Activated naive CD4-positive, alpha-beta T cell treated with anti-CD3 and anti-CD28 coated beads, Interleukin-2, amount 10 ng/mL, durations not matched to agents 7 days and 5 days (primary cell): ENCODE results near the gene KRT82.
"Not testable (repeated sequence)": the region's sequence is repeated elsewhere in the genome, so short reads cannot be mapped to it uniquely, and the experiment has no call there.

ENCODE experiments used
- CTCF ChIA-PET: fragments of 350-600 bp; sonication (Branson Sonifier 250); formaldehyde crosslinking; loops from one replicate; lab custom pipeline; 2021; ENCODE audit warnings: antibody characterized with exemption; lab: Charles Lee
- DNase-seq: peaks from one replicate; pipeline ENCODE4 v3.0.0-alpha.2; 2020
- H3K27ac Mint-ChIP-seq: one replicate; pipeline ENCODE4 v1.8.0; 2021; ENCODE audit warnings: mild to moderate bottlenecking, moderate library complexity, mixed read lengths
- H3K27me3 Mint-ChIP-seq: one replicate; pipeline ENCODE4 v1.8.0; 2021; ENCODE audit warnings: mild to moderate bottlenecking, mixed read lengths
- H3K36me3 Mint-ChIP-seq: one replicate; pipeline ENCODE4 v1.8.0; 2021; ENCODE audit warnings: mixed read lengths
- H3K4me1 Mint-ChIP-seq: one replicate; pipeline ENCODE4 v1.8.0; 2021; ENCODE audit warnings: mixed read lengths
- H3K4me3 Mint-ChIP-seq: one replicate; pipeline ENCODE4 v1.8.0; 2021; ENCODE audit warnings: mild to moderate bottlenecking, moderate library complexity, mixed read lengths
- H3K9me3 Mint-ChIP-seq: one replicate; pipeline ENCODE4 v1.8.0; 2021; ENCODE audit warnings: mixed read lengths

Gene KRT82

DNA sequence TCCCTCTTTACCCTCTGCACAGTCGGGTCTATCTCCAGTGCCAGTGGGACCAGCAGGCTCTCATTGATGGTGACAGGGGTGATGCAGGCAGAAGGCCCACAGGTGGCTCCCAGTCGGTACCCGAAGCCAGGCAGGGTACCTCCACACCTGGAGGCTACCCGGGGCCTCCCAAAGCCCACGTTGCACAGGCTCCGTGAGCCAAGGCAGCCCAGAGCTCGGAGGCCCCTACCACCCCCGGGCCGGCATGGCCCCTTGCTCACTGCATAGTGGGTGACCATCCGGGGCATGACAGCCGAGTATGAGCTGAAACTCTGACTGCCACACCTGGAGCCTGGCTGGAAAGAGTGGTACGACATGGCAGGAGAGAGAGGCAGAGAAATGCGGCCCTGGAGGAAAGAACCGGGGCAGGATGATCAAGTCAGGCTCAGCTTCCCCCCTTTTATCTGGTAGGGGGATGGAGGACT lies at the start of gene KRT82:
Gene KRT82 (minus strand): TSS at position 414 of the 464 bp plus-strand sequence. CDS start 58 bp downstream, at position 356.
- Mint-ChIP-seq H3K27ac (no peak within 1 kb of the TSS), H3K27me3 (peaks cover 21% of the 10 kb centered on the region), H3K36me3 (no peaks in the 10 kb centered on the region), H3K4me3 (no peak within 1 kb of the TSS), H3K4me1 (no peaks in the 10 kb centered on the region), H3K9me3 (no peaks in the 10 kb centered on the region)
- DNase-seq = no peak
- CTCF ChIA-PET = interaction anchor here (0.8 kb wide), 1 partner anchor 12 kb away, joined by 3 read pairs; no protein-coding TSS in a partner anchor

DNA sequence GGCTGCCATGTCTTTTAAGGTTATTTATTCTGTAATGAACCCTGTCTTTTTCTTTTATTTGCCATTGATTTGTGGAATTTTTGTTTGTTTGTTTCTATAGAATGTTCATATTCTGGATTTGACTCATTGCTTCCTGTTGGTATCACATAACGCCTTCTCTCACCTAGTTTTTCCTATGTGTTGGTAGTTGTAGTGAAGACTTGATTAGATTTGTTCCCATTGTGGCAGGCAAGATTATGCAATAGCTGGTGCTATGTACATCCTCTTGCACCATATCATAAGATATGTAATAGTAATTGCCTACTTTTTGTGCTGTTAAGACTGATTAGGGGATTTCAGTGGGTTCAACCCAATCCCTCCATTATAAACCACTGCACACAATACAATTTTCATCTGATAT lies 49.7 kb upstream of the KRT82 start:
- no peaks in the 10 kb centered on the region for H3K4me1 Mint-ChIP-seq
- CTCF ChIA-PET = no interaction called here

DNA sequence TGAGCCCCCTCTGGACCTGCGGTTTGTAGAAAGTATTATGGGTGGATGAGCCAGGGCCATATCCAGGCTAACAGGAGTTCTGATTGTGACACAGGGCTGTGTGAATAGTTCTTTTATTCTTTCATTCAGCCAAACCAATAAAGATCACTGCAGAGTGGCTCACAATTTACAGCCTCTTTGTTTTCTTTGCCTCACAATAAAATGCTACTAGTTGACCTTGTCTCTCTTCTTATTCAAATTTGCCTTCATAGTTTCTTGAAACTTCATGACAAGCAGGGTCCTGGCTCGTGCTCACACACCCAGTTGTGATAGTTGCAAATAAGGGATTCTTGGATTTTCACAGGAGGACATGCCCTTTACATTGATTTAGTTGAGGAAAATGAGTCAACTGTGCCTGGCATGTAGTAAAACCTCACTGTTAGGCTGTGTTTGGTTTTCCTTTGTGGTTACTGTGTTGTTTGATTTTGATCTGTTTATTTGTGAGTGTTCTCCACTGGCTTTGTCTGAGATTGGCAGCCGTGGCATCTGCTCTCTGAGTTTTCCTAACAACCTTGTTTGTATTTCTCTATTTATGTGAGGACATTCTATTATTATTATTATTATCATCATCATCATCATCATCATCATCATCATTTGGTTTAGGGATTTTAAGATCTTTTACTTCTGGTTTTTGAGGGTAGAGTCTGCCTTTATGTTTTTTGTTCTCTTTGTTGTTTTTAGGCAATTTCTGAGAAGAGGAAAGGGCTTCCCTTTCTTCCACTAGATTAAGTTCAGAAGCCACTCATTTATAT lies 48.5 kb upstream of the KRT82 start:
- Mint-ChIP-seq H3K27ac (no peak overlapping the region), H3K36me3 (no peaks in the 10 kb centered on the region), H3K4me3 (no peak overlapping the region), H3K9me3 (no peaks in the 10 kb centered on the region), H3K27me3 (peaks cover 22% of the 10 kb centered on the region), H3K4me1 (no peaks in the 10 kb centered on the region)
- DNase-seq = no peak
- CTCF ChIA-PET = no interaction called here

More for the DNA sequence above, 49.7 kb upstream of the KRT82 start:
- Mint-ChIP-seq H3K9me3 (no peaks in the 10 kb centered on the region), H3K36me3 (no peaks in the 10 kb centered on the region), H3K27me3 (peaks cover 14% of the 10 kb centered on the region), H3K27ac (no peak overlapping the region), H3K4me3 (no peak overlapping the region)
- DNase-seq = no peak

DNA sequence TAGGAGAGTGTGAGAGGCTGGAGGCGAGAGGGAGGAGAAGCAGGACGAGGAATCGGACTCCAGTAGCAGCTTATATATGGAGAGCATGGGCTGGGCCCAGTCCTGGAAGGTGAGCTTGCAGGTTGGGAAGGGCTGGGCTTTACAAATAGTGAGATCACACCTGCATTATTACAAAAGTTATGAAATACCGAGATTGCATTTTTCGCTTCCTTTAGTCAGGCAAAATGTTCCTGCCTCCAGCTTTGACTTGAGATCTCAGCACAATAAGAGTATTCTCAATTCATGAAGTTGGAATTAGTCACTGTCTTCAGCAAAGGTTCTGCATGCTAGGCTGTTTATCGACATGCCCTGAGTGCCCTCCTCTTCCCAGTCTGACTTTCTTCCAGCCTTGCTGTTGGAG lies 46.0 kb upstream of the KRT82 start, which contains the start of gene KRT6B:
Gene KRT6B (minus strand): TSS at position 46 of the 400 bp plus-strand sequence. CDS start 68 bp downstream, outside the sequence.
- Mint-ChIP-seq H3K27me3 (peaks cover 30% of the 10 kb centered on the region), H3K9me3 (no peaks in the 10 kb centered on the region)
- DNase-seq = no peak

DNA sequence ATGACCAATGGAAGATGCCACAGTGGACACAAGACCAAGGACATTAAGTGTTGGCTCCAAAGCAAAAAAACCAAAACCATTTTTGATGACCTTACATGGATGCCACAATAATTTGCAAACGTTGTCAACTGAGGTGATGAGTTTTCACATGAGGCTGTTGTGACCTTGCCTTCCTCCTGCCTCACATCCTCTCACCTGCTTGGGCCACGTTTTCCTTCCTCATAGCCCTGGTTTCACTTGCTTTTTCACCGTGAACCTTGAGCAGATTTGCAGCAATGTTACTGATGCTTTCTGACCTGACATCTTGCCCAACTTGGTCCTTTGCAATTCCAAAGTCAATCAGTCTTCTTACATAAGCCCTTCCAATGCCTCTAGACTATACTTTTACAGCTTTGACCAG lies 42.1 kb upstream of the KRT82 start:
- Mint-ChIP-seq H3K27me3 (peaks cover 61% of the 10 kb centered on the region), H3K27ac (no peak overlapping the region), H3K4me3 (no peak overlapping the region), H3K36me3 (no peaks in the 10 kb centered on the region), H3K9me3 (no peaks in the 10 kb centered on the region), H3K4me1 (no peaks in the 10 kb centered on the region)
- DNase-seq = no peak
- CTCF ChIA-PET = no interaction called here

More for the DNA sequence above, 46.0 kb upstream of the KRT82 start, which contains the start of gene KRT6B:
- Mint-ChIP-seq H3K4me1 (no peaks in the 10 kb centered on the region), H3K4me3 (no peak within 1 kb of the TSS), H3K36me3 (no peaks in the 10 kb centered on the region), H3K27ac (no peak within 1 kb of the TSS)
- CTCF ChIA-PET = no interaction called here

DNA sequence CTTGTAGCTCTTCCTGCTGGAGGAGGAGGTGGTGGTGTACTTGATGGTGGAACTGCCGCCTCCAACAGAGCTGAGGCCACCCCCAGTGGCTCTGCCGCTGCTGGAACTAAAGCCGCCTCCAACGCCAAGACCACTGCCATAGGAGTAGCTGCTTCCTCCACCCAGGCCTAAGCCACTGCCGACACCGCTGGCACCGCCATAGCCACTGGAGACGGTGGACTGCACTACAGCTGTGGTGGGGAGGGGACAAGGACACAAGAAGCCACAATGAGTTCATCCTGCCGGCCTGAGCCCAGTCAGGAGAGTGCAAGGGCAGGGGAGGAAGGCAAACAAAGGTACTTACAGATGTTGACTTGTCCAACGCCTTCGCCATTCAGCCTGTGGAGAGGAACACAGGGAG lies 41.1 kb upstream of the KRT82 start:
- H3K27ac Mint-ChIP-seq, H3K4me3 Mint-ChIP-seq, CTCF ChIA-PET, H3K9me3 Mint-ChIP-seq, DNase-seq, H3K36me3 Mint-ChIP-seq, H3K4me1 Mint-ChIP-seq: not testable (repeated sequence)
- H3K27me3 Mint-ChIP-seq = peaks cover 67% of the 10 kb centered on the region

DNA sequence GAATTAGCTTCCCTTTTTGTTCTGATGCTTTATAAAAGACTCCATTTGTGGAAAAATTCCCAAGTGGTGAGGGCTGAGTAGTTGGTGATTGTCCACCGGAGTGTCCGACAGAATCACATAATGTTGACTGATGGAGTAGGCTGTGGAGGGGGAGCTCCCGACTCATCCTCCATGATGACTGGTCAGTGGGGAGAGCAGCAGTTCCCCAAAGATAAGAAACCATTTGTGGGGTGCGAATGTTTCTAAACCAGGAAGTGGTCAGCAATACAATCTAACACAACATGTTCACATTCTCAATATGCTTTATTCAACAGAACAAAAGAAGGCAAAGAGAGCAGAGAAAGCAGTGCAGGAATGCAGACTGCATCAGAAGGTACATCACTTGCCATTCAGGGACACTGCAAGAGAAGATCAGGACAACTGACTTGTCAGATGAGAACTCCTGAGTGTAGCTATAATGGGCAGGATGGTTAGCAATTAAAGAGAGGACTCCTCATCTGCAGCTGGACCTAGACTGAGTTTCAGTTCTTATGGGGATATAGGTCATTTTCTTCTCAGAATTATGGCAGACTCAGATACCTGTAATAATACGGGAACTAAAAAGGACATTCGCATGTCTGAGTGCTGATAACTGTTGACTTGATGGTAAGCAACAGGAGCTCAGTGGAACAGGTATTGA lies 40.4 kb upstream of the KRT82 start:
- CTCF ChIA-PET = no interaction called here
- DNase-seq = no peak
- no peak overlapping the region for H3K27ac Mint-ChIP-seq
- no peak overlapping the region for H3K4me3 Mint-ChIP-seq
- H3K36me3 Mint-ChIP-seq = no peaks in the 10 kb centered on the region
- H3K9me3 Mint-ChIP-seq = no peaks in the 10 kb centered on the region
- H3K4me1 Mint-ChIP-seq = no peaks in the 10 kb centered on the region
- peaks cover 67% of the 10 kb centered on the region for H3K27me3 Mint-ChIP-seq

DNA sequence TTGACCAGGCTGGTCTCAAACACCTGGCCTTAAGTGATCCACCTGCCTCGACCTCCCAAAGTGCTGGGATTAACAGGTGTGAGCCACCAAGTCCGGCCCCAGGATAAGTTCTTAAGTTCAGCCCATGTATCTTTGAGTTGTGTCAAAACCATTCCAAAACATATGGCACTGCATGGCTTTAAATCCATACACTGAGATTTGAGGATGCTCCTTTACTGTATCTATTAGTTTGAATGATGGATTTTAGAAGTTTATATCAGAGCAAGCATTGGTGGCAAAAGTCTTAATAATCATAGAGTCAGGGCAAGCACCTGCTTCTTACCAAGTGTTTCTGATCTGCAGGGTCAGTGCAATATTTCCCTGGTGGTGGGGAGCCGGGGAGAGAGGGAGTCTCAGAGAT lies 39.7 kb upstream of the KRT82 start:
- Mint-ChIP-seq H3K27ac (no peak overlapping the region), H3K4me3 (no peak overlapping the region), H3K4me1 (no peaks in the 10 kb centered on the region), H3K36me3 (no peaks in the 10 kb centered on the region), H3K27me3 (peaks cover 73% of the 10 kb centered on the region), H3K9me3 (no peaks in the 10 kb centered on the region)
- no peak for DNase-seq
- CTCF ChIA-PET = no interaction called here

DNA sequence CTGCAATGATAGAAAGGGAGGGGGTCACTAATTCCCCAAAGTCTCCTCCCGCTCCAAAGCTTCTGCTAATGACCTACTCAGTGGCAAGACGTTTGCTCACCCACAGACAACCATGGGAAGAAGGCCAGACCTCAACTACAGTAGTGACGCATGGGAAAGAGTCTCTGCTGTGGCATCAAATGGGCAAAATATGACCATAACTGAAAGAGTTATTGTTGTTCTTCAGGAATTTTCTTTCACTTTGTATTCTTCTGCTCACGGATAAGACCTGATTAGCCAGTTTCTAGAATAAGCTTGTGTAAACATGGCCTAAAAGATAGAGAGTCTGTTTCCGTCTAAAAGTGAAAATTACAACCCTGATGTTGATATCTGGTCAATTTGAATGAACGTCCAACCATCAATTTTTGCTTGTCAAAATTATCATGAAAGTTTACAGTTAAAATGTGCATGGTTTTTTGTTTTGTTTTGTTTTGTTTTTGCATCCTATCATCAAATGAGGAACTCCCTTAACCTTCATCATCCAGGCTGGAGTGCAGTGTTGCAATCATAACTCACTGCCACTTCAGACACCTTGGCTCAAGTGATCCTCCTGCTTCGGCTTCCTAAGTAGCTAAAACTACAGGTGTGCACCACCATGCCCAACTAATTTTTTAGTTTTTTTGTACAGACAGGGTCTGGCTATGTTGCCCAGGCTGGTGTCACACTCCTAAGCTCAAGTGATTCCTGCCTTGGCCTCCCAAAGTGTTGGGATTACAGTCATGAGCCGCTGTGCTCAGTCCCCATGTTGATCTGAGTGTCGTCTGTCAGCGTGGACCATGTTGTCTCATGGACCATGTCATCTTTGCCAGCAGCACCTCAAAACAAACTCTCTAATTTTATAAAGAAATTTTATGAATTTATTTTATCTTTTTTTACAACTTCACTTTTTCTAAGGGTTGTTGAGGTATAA lies 38.8 kb upstream of the KRT82 start:
- CTCF ChIA-PET = interaction anchor here (1.2 kb wide), 1 partner anchor 435 kb away, joined by 4 read pairs; no protein-coding TSS in a partner anchor
- Mint-ChIP-seq H3K27ac (no peak overlapping the region), H3K27me3 (peaks cover 76% of the 10 kb centered on the region), H3K4me3 (no peak overlapping the region), H3K9me3 (no peaks in the 10 kb centered on the region), H3K36me3 (no peaks in the 10 kb centered on the region), H3K4me1 (no peaks in the 10 kb centered on the region)
- DNase-seq = no peak

DNA sequence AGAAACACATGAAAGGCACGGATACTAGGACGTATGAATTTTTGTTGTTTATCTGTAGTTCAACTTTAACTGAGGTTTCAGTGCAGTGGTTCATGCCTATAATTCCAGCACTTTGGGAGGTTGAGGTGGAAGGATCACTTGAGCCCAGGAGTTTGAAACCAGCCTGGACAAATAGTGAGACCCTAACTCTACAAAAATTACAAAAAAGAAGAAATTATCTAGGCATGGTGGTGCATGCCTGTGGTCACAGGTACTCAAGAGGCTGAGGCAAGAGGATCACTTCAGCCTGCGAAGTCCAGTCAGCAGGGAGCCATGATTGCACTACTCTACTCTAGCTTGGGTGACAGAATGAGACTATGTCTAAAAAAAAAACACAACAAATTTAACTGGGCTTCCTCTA lies 37.8 kb upstream of the KRT82 start:
- no peak for DNase-seq
- Mint-ChIP-seq H3K4me3 (no peak overlapping the region), H3K36me3 (no peaks in the 10 kb centered on the region), H3K27me3 (peaks cover 71% of the 10 kb centered on the region), H3K27ac (no peak overlapping the region), H3K9me3 (no peaks in the 10 kb centered on the region), H3K4me1 (no peaks in the 10 kb centered on the region)
- CTCF ChIA-PET = interaction anchor here (1.2 kb wide), 1 partner anchor 436 kb away, joined by 4 read pairs; no protein-coding TSS in a partner anchor

DNA sequence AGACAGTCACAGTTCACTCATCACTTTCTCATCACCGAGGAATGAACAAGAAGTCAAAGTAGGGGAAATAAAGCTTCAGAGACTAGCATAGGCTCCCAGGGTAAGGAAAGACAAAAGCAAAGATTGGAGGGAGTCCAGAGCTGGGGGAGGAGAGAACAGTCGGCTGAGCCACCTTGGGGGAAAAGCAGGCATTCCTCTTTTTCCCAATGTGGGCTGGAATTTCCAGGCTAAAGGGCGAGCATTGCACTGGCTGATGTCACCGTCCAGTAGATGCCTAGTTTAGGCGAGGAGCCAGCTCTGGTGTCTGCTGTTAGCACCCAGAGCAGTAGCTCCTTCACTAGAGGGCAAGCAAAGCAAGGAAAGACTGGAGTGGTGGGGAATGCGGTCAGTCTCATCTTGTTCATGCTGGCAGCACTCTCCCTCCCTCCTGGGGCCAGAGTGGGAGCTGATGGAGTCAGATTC lies 36.5 kb upstream of the KRT82 start:
- DNase-seq = no peak
- Mint-ChIP-seq H3K9me3 (no peaks in the 10 kb centered on the region), H3K4me1 (no peaks in the 10 kb centered on the region), H3K36me3 (no peaks in the 10 kb centered on the region), H3K27ac (no peak overlapping the region), H3K4me3 (no peak overlapping the region), H3K27me3 (peaks cover 68% of the 10 kb centered on the region)
- CTCF ChIA-PET = no interaction called here

DNA sequence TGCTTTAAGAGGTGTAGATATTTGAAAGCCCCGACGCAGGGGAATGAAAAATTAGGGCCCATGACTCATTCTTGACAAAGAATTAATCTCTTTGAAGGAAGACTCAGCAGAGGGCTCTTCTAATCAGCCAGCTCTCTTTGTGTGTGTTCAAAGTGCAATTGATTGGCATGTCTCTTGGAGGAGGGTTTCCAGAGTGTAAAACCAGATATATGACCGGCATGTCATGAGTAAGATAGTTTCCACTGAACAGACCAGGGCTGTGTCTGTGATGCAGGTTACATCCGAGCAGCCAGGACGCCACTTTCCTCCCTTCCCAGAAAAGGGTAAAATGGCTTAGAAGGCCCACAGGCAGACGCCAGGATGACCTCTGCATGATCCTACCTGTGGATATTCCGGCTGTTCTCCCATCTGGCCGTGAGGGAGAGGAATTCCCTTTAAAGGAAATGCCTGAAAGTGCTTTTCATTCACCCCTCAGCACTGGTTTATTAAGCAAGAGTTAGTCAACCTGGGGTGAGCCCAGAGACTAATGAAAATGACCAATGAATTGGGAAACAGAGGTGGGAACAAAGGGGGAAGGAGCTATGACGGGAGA lies 35.3 kb upstream of the KRT82 start:
- Mint-ChIP-seq H3K4me3 (no peak overlapping the region), H3K36me3 (no peaks in the 10 kb centered on the region), H3K27me3 (peaks cover 62% of the 10 kb centered on the region), H3K9me3 (no peaks in the 10 kb centered on the region), H3K4me1 (no peaks in the 10 kb centered on the region), H3K27ac (no peak overlapping the region)
- DNase-seq = no peak
- CTCF ChIA-PET = no interaction called here

DNA sequence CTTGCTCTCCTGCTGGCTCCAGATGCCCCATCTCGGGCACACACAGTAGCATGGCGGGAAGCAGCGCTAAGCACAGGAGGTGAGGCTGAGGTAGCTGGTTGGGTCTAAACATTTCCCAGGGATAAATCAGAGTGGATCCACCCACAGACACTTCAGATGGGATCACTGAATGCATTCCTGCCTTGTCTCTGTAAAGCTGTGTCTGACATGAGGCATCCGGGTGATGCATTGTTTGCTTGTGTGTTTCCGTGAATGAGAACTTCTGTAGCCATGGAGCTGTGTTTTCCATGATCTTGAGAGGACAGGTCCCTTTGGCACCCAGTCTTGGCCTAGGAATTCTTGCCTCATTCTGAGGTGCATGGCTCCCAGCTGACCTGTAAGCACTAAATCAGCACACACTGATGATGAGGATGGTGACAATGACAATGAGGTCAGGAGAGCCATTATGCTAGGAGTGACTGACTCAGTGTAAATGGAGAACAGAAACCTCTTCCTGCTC lies 34.7 kb upstream of the KRT82 start:
- no peaks in the 10 kb centered on the region for H3K36me3 Mint-ChIP-seq
- H3K4me3 Mint-ChIP-seq = no peak overlapping the region
- no peaks in the 10 kb centered on the region for H3K4me1 Mint-ChIP-seq
- CTCF ChIA-PET = no interaction called here
- no peak for DNase-seq
- H3K27ac Mint-ChIP-seq = no peak overlapping the region
- H3K9me3 Mint-ChIP-seq = no peaks in the 10 kb centered on the region
- peaks cover 58% of the 10 kb centered on the region for H3K27me3 Mint-ChIP-seq
